GM18502 (cell line): ENCODE data around the gene NFIB.

Experiments
- ATAC-seq: cut with Tn5 transposase; IDR thresholded peaks from one replicate; pipeline ENCODE4 v1.9.1; 2021; ENCODE audit warnings: mild to moderate bottlenecking; ENCODE audit not compliant: unreplicated experiment, poor library complexity

Gene NFIB

GRCh38 chr9:14094491-14094890 lies 219.4 kb downstream of the NFIB start:
- no peak for ATAC-seq

- ATAC-seq: no peak
Observed at GRCh38 chr9:14092344-14092743, 221.6 kb downstream of the NFIB start.

DNA sequence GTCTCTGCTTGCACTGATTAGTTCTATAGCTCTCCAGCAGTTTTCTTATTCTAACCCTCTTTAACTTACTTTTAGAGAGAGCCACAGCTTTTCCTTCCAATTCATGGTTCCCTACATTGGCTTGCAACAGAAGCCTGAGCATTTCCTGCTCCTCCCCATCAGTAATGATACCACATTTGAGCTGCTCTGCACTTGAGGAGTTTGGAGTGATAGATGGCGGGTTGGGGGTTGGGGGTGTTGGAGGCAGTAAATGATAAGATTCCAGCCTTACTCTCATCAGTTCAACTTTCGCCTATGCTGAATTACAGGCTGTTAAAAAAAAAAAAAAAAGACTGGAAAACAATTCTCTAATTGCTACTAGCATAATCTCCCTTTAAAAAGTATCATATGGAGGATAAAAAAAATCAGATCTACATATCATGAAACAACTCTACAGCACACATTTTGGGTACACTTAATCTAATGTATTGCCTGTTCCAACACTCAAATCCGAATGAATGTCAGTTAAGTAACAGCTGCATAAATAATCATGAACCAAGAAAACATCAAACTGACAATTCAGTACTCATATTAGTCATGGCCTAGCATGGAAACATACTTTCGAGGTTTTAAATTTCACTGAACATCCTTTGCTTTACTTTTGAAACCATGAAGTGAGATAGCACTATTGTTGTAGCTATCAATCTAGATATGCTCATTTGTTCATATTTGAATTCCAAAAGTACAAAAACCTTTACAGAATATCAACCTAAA lies 224.7 kb downstream of the NFIB start:
- ATAC-seq: no peak

- no peak for ATAC-seq
Observed at GRCh38 chr9:14087576-14087975, 226.4 kb downstream of the NFIB start.

- no peak for ATAC-seq
Observed at GRCh38 chr9:14086495-14086894, 227.4 kb downstream of the NFIB start.

- no peak for ATAC-seq
Observed at GRCh38 chr9:14085810-14086209, 228.1 kb downstream of the NFIB start.

- ATAC-seq: no peak
Observed at GRCh38 chr9:14084867-14085266, 229.1 kb downstream of the NFIB start.

GRCh38 chr9:14083366-14083765 lies 230.6 kb downstream of the NFIB start:
- ATAC-seq: no peak

DNA sequence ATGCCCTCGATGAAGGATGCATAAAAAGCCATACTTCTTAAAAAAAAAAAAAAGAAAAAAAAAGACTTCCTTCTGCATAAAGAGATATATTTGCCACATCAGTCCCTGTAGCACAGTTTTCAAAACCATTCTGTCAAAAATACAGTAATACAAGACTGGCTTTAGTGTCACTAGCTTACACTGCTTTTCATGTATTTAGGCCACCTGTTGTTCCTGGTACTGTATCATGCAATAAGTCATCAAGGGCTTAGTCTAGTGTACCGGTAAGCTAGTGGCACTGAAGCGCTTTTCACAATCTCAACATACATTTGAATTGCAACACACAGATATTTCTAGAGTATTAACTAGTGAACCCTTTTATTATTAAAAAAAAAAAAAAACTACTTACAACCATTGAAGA lies 231.2 kb downstream of the NFIB start:
- ATAC-seq: no peak

DNA sequence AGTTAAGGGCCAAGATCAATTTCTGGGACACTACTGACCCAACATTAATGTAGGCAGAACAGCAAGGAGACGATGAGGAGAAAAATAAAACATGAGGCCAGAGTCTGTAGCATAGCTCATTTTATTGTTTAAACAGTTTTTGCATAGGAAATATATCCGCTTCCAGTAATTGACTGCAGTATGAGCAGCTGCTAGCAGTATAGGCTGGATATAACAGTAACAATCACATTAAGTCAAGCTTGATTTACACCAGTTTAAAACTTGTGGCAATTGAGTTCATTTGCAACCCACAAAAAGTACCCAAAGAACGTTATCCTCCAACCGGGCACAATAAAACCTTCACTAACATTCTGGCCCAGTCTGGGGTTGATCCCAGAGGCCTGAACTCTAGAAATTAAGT lies 232.2 kb downstream of the NFIB start:
- ATAC-seq: no peak

DNA sequence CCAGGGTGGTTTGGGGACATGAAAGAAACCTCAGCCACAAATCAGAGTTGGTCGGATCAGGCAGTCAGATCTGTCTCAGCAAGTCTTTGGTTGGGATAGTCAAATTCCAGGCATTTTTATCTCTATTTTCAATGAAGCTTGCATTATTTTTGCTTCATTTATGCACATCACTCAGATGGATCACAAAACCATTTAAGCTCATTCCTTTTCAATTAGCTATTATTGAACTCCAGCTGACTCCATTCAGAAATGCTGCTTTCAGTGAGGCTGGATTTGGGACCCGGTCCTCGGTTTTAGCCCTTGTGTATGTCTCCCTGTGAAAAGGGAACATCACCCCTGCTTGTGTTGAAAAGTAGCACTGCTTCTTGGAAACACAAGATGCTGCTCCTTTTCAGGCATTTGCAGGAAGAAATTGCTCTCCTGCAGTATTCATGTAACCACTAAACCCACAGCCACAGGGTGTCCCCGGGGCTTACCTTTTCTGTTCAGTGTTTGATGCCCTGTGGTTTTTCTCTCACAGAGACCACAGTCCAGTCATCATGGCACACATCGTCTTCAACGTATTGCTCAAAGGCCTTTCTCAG lies 232.9 kb downstream of the NFIB start:
- no peak for ATAC-seq

DNA sequence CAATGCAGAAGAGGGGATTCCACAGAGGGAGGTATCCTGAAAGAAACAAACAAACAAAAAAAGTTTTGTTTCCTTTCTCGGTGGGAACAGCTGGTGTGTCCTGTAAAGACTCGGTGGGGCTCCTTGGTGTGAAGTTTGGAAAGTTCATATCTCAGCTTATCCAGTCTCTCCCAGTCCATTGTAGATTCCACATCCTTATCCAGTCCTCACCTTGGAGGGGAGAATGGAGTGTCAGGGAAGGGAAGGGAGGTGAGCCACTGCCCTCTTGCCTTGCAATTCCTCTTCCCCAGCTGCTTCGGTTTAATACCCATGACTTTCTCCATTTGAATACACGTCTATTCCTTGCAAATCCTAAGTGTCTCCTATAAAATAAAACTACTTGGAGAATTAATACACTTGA lies 234.5 kb downstream of the NFIB start:
- ATAC-seq: no peak

DNA sequence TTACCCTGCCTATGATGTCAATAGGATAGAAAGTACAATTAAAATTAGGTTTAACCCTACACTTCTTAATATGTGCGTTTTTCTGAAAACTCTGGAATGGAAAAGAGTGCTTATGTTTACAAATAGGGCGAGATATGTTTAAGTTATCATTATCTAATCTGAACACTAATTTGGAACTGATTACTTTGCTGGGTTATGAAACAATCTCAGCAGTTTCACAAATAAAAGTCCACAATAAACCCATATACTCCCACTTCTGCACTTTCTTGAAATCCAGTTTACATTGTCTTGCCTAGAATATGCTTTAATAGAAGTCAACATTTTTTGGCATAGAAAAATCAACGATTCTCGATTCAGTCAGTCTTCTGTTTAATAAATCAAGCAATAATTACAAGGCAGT lies 236.3 kb downstream of the NFIB start:
- ATAC-seq: no peak

GRCh38 chr9:14075218-14075617 lies 238.7 kb downstream of the NFIB start:
- no peak for ATAC-seq

DNA sequence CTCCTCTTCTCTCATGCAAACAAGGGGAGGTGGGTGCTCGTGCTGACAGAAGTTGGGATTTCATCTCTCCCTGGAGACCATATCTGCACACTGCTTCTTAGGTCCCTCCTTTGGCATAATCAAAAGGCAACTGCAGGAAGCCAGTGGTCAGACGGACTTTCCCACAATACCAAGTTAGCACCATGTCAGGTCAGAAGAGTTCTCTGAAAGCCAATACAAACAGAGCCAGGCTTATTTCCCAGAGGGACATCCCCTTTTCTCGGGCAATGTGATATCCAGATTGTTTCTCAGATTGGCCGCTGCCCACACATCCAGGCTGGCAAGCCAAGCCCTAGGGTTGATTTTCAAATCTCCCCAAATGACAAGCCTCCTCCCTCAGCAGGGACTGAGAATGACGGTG lies 241.1 kb downstream of the NFIB start:
- no peak for ATAC-seq

DNA sequence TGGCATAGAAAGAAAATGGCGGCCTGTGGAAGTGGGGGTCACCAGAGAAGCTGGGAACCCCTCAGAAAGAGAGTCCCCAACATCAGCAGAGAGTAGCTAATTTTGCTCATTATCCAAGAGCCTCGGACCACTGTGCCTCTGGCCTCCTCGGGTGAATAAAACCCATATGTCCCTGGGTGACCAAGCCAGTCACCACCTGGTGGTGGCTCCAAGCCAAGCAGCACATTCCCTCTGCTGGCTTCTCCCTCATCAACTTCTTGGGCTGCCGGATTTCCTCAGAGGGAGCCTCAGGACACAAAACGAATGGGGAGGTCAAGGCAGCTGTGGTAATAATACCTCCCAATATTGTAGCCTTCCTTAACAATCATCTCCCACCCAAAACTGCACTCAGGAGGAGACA lies 242.5 kb downstream of the NFIB start:
- ATAC-seq: no peak

DNA sequence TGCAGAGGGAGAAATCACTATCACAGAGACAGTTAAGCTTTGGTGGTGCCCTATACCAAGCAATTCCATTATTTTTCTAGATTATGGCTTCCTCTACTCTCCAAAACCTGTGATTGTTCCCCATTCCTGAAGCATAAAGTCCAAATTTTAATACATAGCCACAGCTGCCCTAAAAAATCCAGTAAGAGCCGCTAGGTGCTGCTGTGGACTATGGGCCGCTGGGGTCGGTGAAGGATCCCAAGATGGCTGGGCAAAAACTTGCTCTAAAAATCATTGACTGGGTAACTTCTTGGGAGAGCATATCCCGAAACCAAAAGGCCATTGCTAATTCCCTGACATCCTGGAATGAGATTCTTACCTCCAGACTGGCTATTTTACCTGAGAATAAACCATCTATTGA lies 245.3 kb downstream of the NFIB start:
- ATAC-seq: no peak

GRCh38 chr9:14066831-14067230 lies 247.1 kb downstream of the NFIB start:
- no peak for ATAC-seq

GRCh38 chr9:14066032-14066431 lies 247.9 kb downstream of the NFIB start:
- ATAC-seq: no peak

- ATAC-seq: no peak
Observed at GRCh38 chr9:14064940-14065339, 249.0 kb downstream of the NFIB start.

DNA sequence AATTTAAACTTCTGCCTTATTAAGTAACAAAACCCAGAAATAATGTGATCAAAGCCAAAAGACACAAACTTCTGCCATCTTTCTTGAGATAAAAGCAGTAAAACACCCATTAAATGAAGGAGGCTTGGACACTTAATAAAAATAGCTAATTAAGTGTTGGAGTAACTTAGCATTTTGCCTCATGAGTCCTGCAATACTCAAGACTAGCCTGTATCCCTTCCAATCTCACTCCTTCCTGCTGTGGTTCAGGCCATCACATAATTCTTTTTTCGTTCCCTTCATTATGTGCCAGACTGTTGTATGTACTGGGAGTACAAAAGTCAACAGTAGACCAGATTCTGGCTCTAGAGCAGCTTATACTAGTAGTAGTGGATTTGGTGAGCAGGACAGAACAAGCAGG lies 250.2 kb downstream of the NFIB start:
- ATAC-seq: no peak

DNA sequence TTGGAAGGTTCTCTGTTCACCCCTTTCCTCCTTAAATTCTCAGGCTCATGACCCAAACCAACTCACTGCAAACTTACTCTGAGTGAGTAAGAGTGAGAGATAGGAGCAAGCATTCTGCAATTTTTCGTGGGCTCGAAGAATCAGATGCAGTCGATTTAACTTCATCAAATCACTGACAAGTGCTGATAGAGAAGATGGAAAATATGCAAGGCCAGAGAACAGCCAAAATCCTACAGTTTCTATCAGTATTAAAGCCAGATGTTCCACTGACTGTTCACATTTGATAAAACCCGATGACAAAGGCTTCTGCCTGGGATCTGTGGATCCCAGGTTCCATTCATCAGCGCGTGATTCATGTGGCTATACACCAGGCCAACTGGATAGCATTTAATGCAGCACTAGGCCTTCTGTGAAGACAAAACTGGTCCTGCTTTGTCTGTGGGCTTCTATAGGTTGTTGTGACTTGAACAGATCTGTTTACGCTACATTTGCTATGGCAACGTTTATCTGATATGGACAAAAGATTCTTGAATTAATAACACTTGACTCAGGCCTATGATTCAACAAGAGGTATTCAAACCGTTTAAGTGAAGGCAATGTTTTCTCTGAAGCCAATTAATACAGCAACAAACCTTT lies 251.2 kb downstream of the NFIB start:
- ATAC-seq: no peak
